ENCODE measurements around the gene MYMX.

MYMX gene

DNA sequence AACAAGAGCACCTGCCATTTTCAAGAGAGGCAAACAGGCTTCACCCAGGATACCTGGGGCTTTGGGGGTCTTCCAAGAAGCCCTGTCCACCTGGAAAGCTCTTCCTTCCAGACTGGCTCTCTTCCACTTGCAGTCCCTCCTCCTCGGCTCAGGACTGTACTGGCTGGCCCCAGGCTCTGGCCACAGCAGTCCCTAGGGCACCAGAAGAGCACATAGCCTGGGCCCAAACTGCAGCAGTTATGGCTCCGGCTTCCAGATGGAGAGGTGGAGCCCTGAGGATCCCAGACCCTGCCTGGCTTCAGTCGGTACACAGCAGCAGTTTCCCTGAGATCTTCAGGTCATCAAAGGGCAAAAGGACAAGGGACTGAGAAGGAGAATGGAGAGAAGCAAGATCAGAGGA, 42.2 kb downstream of the MYMX start:
- Mint-ChIP-seq H3K4me1 (peaks cover 46% of the 10 kb centered on the region), H3K36me3 (ENCODE audit: low read depth) (peaks cover 20% of the 10 kb centered on the region), H3K27me3 (ENCODE audit: low read depth) (no peaks in the 10 kb centered on the region), H3K4me3 (peak overlapping the region; percentile 87 to 93 (median 90)), H3K9me3 (no peaks in the 10 kb centered on the region), H3K27ac (peak overlapping the region; percentile 16 to 93 (median 84))
- no peak for TF ChIP-seq CTCF (IDR thresholded peaks at IDR 0.05; ENCODE audit: unreplicated experiment in 3 of 3)

GRCh38 chr6:44260011-44260410, 43.3 kb downstream of the MYMX start:
- Mint-ChIP-seq H3K27me3 (ENCODE audit: low read depth) (peaks cover 5% of the 10 kb centered on the region), H3K36me3 (ENCODE audit: low read depth) (peaks cover 9% of the 10 kb centered on the region), H3K27ac (no peak overlapping the region), H3K4me1 (peaks cover 51% of the 10 kb centered on the region), H3K9me3 (no peaks in the 10 kb centered on the region), H3K4me3 (peak overlapping the region in 1 of 3 experiments; percentile 31)
- TF ChIP-seq CTCF (IDR thresholded peaks at IDR 0.05; ENCODE audit: unreplicated experiment in 3 of 3) = no peak

- H3K4me1 Mint-ChIP-seq = peaks cover 46% of the 10 kb centered on the region
- peak overlapping the region in 2 of 3 experiments; percentile 0 to 13 for H3K27ac Mint-ChIP-seq
- no peak for TF ChIP-seq CTCF (IDR thresholded peaks at IDR 0.05; ENCODE audit: unreplicated experiment in 3 of 3)
- peaks cover 9% of the 10 kb centered on the region for H3K36me3 Mint-ChIP-seq (ENCODE audit: low read depth)
- H3K9me3 Mint-ChIP-seq = no peaks in the 10 kb centered on the region
- peaks cover 5% of the 10 kb centered on the region for H3K27me3 Mint-ChIP-seq (ENCODE audit: low read depth)
- peak overlapping the region; percentile 2 to 60 (median 57) for H3K4me3 Mint-ChIP-seq
Measured at GRCh38 chr6:44260451-44261297, 43.9 kb downstream of the MYMX start.

DNA sequence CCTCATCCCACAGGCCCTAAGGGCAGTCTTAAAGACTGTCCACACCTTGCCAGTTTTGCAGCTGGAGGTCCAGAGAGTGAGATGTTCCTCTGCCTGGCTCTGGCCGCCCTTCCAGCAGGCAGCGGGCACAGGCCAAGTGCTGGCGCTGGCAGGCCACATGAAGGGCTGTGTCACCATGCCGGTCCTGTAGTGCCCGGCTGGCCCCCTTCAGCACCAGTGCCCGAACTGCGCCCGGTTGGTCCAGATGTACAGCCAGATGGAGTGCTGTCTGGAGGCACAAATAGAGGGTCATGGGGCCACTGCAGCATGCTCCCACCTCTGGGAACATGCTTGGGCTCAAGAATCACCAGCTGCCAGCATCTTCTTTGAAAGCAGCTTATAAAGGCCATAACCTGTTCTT, 44.9 kb downstream of the MYMX start:
- TF ChIP-seq CTCF (IDR thresholded peaks at IDR 0.05; ENCODE audit: unreplicated experiment in 3 of 3) = no peak

GRCh38 chr6:44262467-44263353, 46.0 kb downstream of the MYMX start:
- Mint-ChIP-seq H3K27me3 (ENCODE audit: low read depth) (peaks cover 5% of the 10 kb centered on the region), H3K27ac (peak overlapping the region; percentile 20 to 72 (median 60)), H3K36me3 (ENCODE audit: low read depth) (peaks cover 9% of the 10 kb centered on the region), H3K4me3 (peak overlapping the region; percentile 85 to 97 (median 92)), H3K4me1 (peaks cover 35% of the 10 kb centered on the region), H3K9me3 (no peaks in the 10 kb centered on the region)
- TF ChIP-seq CTCF (IDR thresholded peaks at IDR 0.05; ENCODE audit: unreplicated experiment in 3 of 3) = no peak

More for the DNA sequence above, 44.9 kb downstream of the MYMX start:
- Mint-ChIP-seq H3K27me3 (ENCODE audit: low read depth) (peaks cover 5% of the 10 kb centered on the region), H3K4me1 (peaks cover 38% of the 10 kb centered on the region), H3K4me3 (no peak overlapping the region), H3K36me3 (ENCODE audit: low read depth) (peaks cover 9% of the 10 kb centered on the region), H3K9me3 (no peaks in the 10 kb centered on the region), H3K27ac (no peak overlapping the region)

All from nephron (organoid).